Fibroblast of the aortic adventitia (primary cell): ENCODE measurements around the gene NASP. TPM values are rescaled to one million over a fixed set of nuclear protein-coding genes. Genes with fewer than 3 reads are reported as not detected.
A peak's percentile ranks its signal among the peaks of the same experiment; 100 is the strongest.

Source experiments
- DNase-seq: peaks from one replicate; pipeline ENCODE4 v3.0.0-alpha.2; 2010; ENCODE audit warnings: low read depth
- H3K4me3 ChIP-seq: 2 replicates; pipeline ENCODE4 v1.5.1; 2011; ENCODE audit warnings: low read depth, mild to moderate bottlenecking, control low read depth, low read length, moderate library complexity
- total RNA-seq: library from RNA; depleted of rRNA; stranded (reverse); fragments of >200 nt; gene quantifications from 2 replicates; pipeline ENCODE4 v1.2.3, GENCODE V29; 2012; ENCODE audit warnings: low replicate concordance
- TF ChIP-seq, protein P1 (sequence below): IDR thresholded peaks from 2 replicates; pipeline ENCODE4 v1.5.1; 2011; ENCODE audit warnings: mild to moderate bottlenecking, low read length, control low read depth, inconsistent platforms; ENCODE audit not compliant: insufficient read depth

NASP gene
- total RNA-seq, 1 donor, result 57.1 TPM

DNA sequence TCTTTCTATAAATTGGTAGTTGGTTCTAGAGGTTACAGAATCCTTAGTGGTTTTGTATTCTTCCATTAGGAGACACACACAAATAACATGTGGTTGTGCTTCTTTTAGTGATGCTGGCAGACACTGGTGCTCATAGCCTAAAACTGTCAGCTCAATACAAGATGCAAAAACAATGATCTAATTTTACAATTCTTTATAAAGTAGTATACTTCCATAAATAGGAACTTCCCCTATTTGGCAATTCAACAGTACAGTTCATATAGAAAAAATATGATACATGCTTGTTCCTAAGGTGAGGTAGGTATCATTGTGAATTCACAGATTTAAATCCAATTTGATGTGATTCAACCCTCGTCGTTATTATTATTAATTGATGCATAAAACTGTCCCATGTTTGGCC is 60.8 kb downstream of the NASP start:
- TF ChIP-seq, protein P1, sequence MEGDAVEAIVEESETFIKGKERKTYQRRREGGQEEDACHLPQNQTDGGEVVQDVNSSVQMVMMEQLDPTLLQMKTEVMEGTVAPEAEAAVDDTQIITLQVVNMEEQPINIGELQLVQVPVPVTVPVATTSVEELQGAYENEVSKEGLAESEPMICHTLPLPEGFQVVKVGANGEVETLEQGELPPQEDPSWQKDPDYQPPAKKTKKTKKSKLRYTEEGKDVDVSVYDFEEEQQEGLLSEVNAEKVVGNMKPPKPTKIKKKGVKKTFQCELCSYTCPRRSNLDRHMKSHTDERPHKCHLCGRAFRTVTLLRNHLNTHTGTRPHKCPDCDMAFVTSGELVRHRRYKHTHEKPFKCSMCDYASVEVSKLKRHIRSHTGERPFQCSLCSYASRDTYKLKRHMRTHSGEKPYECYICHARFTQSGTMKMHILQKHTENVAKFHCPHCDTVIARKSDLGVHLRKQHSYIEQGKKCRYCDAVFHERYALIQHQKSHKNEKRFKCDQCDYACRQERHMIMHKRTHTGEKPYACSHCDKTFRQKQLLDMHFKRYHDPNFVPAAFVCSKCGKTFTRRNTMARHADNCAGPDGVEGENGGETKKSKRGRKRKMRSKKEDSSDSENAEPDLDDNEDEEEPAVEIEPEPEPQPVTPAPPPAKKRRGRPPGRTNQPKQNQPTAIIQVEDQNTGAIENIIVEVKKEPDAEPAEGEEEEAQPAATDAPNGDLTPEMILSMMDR, result no peak
- H3K4me3 ChIP-seq, result no peak overlapping the region
- DNase-seq, result no peak

DNA sequence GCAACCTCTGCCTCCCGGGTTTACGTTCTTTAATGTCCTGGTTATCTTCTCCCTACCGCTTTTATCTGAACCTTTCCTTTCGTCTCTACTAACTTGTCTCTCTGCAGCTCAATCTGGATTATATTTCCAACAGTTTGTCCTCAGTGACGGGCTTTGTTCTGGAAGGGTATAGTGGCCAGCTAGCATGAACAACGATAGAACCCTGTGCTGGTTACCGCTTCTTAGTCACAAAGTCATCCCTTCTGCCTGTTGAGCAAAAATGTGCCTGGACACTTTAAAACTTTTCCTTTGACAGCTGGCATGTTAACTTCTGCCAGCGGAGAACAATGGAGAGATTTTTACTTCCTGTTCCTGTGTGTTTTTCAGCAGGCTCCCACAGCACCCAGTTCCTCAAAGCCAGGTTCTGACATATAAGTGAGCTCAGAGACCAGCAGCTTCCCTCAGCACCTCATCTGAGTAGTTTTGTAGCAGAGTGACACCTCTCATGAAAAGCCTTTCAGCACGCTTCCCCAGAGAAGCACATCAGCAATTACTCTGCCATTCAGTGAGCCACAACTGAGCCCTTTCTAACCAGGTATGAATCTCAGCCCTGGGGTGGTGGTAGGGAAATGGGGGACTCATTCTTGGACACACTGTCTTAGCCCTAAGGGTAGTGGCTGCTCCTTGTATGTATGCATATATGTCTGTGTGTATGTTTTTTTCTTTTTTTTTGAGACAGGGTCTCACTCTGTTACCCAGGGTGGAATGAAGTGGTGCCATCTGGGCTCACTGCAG is 63.6 kb downstream of the NASP start:
- TF ChIP-seq, protein P1, result no peak
- no peak overlapping the region for H3K4me3 ChIP-seq

DNA sequence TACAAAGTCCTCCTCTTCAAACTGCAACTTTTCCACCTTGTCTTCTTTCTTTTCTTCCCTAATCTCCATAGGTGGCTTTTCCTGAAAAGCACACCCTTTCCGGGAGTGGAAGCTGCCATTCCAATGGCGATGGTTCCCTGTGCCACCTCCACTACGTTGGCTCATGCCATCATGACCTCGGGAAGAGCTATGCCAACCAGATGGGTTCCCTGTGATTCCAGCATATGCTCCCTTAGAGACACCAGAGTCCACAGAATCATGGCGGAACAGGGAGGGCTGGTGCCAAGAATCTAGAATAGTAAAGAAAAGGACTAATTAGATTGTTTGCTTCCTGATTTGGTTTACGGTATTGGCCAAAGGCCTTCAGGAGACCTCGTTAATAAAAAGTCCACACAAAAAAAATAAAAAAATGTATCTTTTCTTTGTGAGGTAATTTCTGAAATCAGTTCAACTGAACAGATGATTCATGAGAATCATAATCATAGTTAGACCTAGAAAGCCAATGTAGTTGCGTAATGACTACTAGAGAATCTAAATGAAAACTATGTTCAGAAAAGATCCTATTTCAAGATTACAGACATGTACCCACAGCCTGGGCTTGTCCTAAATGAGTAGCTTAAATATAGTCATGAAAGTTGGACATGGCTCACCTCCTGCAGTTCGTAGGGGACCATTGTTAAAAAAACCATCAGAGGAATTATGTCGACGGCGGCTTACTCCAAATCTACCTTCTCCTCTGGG is 70.9 kb downstream of the NASP start:
- DNase-seq, result peak; percentile 55
- TF ChIP-seq, protein P1, result no peak
- no peak overlapping the region for H3K4me3 ChIP-seq

More for the DNA sequence above, 63.6 kb downstream of the NASP start:
- DNase-seq, result peak; percentile 65

DNA sequence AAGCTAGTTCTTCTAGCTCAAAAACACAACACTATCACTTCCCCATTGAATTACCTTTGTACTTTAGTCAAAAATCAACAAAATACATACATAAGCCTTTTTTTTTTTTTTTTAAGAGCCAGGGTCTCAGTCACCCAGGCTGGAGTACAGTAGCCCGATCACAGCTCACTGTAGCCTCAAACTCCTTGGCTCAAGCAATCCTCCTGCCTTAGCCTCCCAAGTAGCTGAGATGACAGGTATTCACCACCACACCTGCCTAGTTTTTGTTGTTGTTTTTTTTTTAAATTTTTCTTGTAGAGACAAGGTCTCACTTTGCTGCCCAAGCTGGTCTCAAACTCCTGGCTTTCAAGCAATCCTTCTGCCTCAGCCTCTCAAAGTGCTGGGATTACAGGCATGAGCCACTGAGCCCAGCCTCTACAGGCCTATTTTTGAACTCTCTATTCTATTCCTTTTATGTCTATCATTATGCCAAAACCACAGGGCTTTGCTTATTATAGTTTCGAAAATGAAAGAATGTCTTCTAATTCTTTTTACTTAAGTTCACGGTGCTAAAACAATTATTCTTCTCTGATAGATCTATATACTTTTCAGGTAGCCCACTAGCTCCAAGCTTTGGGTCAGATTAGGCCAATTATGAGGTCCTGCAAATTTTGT is 72.9 kb downstream of the NASP start:
- TF ChIP-seq, protein P1, result no peak
- DNase-seq, result no peak
- H3K4me3 ChIP-seq, result no peak overlapping the region

DNA sequence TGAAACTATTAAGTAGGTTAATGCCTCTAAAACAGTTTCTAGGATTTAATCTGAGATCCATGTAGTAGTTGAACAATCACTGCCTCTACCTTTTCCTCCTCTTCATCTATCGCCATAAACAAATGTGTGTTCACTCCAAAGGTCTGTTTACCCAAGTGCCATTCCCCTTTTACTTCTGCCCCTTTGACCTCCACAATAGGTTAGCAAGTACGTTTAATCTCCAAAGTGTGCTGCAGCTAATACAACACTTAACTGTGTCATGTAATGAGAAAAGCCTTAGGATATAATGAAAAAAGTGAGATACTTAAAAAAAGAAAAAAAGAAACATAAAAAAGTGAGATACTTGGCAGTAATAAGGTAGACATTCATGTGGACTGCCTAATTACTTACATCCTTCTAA is 74.3 kb downstream of the NASP start:
- H3K4me3 ChIP-seq, result no peak overlapping the region
- no peak for DNase-seq
- TF ChIP-seq, protein P1, result no peak

DNA sequence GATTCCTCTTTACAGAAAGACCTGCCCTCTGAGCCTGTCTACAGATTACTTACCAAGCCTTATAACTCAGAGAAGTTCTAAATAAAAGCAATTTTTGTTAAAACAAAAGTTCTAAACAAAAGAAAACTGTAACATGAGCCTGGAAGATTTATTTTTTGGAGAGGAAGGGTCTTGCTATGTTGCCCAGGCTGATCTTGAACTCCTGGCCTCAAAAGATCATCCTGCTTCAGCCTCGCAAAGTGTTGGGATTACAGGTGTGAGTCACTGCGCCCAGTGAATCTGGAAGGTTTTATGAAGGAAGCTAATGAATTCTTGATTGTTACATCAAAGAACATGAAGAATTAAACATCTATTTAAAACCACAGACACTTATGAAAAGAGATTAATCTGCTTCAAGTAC is 75.4 kb downstream of the NASP start:
- TF ChIP-seq, protein P1, result no peak
- no peak overlapping the region for H3K4me3 ChIP-seq
- no peak for DNase-seq
